GM23338 (cell line): ENCODE results near the gene TSPAN6. TPM values are rescaled to one million over a fixed set of nuclear protein-coding genes. Genes with fewer than 3 reads are reported as not detected.

Experiments used
- ATAC-seq: fragments of 200-7000 bp; cut with Tn5 transposase; 3 replicates; pipeline ENCODE4 v1.9.1; 2020
- DNase-seq: peaks from one replicate; pipeline ENCODE4 v3.0.0-alpha.2; 2015; ENCODE audit warnings: low spot score
- H2AFZ ChIP-seq: fragments of 200-600 bp; sonication (generic); 2 replicates; pipeline ENCODE4 v1.8.0; 2016; ENCODE audit warnings: antibody characterized with exemption, mild to moderate bottlenecking, moderate library complexity
- H3F3A ChIP-seq: fragments of 200-600 bp; sonication (generic); replicated peaks from 2 replicates; pipeline ENCODE4 v1.8.0; 2017; ENCODE audit warnings: antibody characterized with exemption, mixed run types, low read depth
- H3K27ac ChIP-seq: fragments of 200-600 bp; sonication (generic); 2 replicates; pipeline ENCODE4 v1.6.1; 2016; ENCODE audit warnings: low read depth
- H3K27me3 ChIP-seq: fragments of 200-600 bp; sonication (generic); 2 replicates; pipeline ENCODE4 v1.8.0; 2016; ENCODE audit warnings: mild to moderate bottlenecking, mixed run types, moderate library complexity; ENCODE audit not compliant: insufficient read depth
- H3K36me3 ChIP-seq: fragments of 200-600 bp; sonication (generic); 2 replicates; pipeline ENCODE4 v1.8.0; 2016; ENCODE audit warnings: mild to moderate bottlenecking; ENCODE audit not compliant: insufficient read depth
- H3K4me1 ChIP-seq: fragments of 200-600 bp; sonication (generic); 2 replicates; pipeline ENCODE4 v1.8.0; 2016; ENCODE audit warnings: mild to moderate bottlenecking, moderate library complexity; ENCODE audit not compliant: insufficient read depth
- H3K4me2 ChIP-seq: fragments of 200-600 bp; sonication (generic); 2 replicates; pipeline ENCODE4 v1.7.1; 2017; ENCODE audit warnings: mixed run types
- H3K4me3 ChIP-seq: fragments of 200-600 bp; sonication (generic); 2 replicates; pipeline ENCODE4 v1.6.1; 2016; ENCODE audit warnings: mixed run types
- H3K79me2 ChIP-seq: fragments of 200-600 bp; sonication (generic); replicated peaks from 2 replicates; pipeline ENCODE4 v1.8.0; 2017; ENCODE audit warnings: mild to moderate bottlenecking; ENCODE audit not compliant: insufficient read depth
- H3K9me2 ChIP-seq: fragments of 200-600 bp; sonication (generic); 2 replicates; pipeline ENCODE4 v1.8.0; 2017; ENCODE audit not compliant: insufficient read depth
- H4K20me1 ChIP-seq: fragments of 200-600 bp; sonication (generic); replicated peaks from 2 replicates; pipeline ENCODE4 v1.8.0; 2017; ENCODE audit warnings: mild to moderate bottlenecking; ENCODE audit not compliant: insufficient read depth
- H3K27ac Mint-ChIP-seq: 2 replicates; pipeline ENCODE4 v1.8.0; 2020; ENCODE audit warnings: inconsistent platforms, mild to moderate bottlenecking, moderate library complexity, mixed read lengths
- H3K27me3 Mint-ChIP-seq: 3 replicates; pipeline ENCODE4 v1.8.0; 2022; ENCODE audit warnings: low read depth, mild to moderate bottlenecking, moderate library complexity, mixed read lengths, inconsistent platforms; ENCODE audit not compliant: insufficient read depth, poor library complexity
- H3K36me3 Mint-ChIP-seq: 3 replicates; pipeline ENCODE4 v1.8.0; 2021; ENCODE audit warnings: low read depth, mild to moderate bottlenecking, inconsistent platforms, moderate library complexity, mixed read lengths
- H3K4me1 Mint-ChIP-seq: 3 replicates; pipeline ENCODE4 v1.8.0; 2020; ENCODE audit warnings: mild to moderate bottlenecking, inconsistent platforms, mixed read lengths
- H3K4me3 Mint-ChIP-seq: 3 replicates; pipeline ENCODE4 v1.8.0; 2021; ENCODE audit warnings: moderate library complexity, mild to moderate bottlenecking, inconsistent platforms, mixed read lengths
- H3K9me3 Mint-ChIP-seq: 3 replicates; pipeline ENCODE4 v1.8.0; 2020; ENCODE audit warnings: moderate library complexity, mild to moderate bottlenecking, inconsistent platforms, mixed read lengths
- EZH2 ChIP-seq: fragments of 200-600 bp; sonication (generic); IDR thresholded peaks from one replicate; pipeline ENCODE4 v1.8.0; 2017; ENCODE audit warnings: antibody characterized with exemption, mild to moderate bottlenecking, low read depth; ENCODE audit not compliant: unreplicated experiment
- EZH2phosphoT487 ChIP-seq: fragments of 200-600 bp; sonication (generic); IDR thresholded peaks from one replicate; pipeline ENCODE4 v1.8.1; 2018; ENCODE audit warnings: antibody characterized with exemption; ENCODE audit not compliant: unreplicated experiment
- JUNB ChIP-seq: IDR thresholded peaks from one replicate; pipeline ENCODE4 v1.6.1; 2016; ENCODE audit warnings: antibody characterized with exemption; ENCODE audit not compliant: unreplicated experiment
- polyA plus RNA-seq: library from polyadenylated mRNA; unstranded; fragments of >200 nt; fragmentation: Nextera tagmentation; extraction: Ambion mirVana; gene quantifications from 2 replicates; pipeline ENCODE4 v1.2.1, GENCODE V29; 2016
- total RNA-seq: library from RNA; depleted of rRNA; stranded (reverse); fragments of >200 nt; shearing (Covaris generic); gene quantifications from 2 replicates; pipeline ENCODE4 v1.2.3, GENCODE V29; 2014
- TF ChIP-seq, protein P1 (sequence below): IDR thresholded peaks from one replicate; pipeline ENCODE4 v1.6.1; 2018; ENCODE audit warnings: antibody characterized with exemption; ENCODE audit not compliant: unreplicated experiment
- TF ChIP-seq, protein P2 (sequence below): IDR thresholded peaks from 2 replicates; pipeline ENCODE4 v1.6.1; 2016; ENCODE audit warnings: antibody characterized with exemption
- TF ChIP-seq, protein P3 (sequence below): fragments of 250-450 bp; sonication (Bioruptor Pico); IDR thresholded peaks from 2 replicates; pipeline ENCODE4 v1.5.0; 2020; ENCODE audit warnings: mild to moderate bottlenecking, moderate library complexity

TSPAN6 gene
- total and polyA plus RNA-seq, 2 experiments from 2014 or later, result 55.6 to 75.3 TPM

DNA sequence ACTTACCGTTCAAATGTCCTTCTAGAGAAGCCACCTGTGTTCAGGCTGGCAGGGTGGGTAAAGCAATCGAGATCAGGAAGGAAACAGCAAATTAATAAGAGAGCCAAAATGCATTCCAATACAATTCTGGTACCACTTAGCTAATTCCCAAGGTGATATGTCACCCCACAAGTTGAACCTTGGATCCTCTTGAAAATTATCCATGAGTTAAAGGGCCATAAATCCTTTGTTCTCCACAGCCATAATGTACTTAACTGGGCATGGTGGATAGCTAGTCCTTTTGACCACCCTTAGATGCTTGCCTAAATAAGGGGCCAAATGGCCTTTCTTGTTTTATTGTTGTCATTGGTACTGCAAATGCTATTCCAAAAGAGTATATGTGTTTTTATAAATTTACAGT, 49.9 kb downstream of the TSPAN6 start:
- no peaks in the 10 kb centered on the region for H3K36me3 Mint-ChIP-seq

More for the DNA sequence above, 49.9 kb downstream of the TSPAN6 start:
- H4K20me1 ChIP-seq, result no peaks in the 10 kb centered on the region
- no peak overlapping the region for H2AFZ ChIP-seq
- no peaks in the 10 kb centered on the region for H3K9me2 ChIP-seq
- no peaks in the 10 kb centered on the region for H3K36me3 ChIP-seq
- no peaks in the 10 kb centered on the region for H3F3A ChIP-seq
- no peak overlapping the region for H3K4me2 ChIP-seq
- TF ChIP-seq, protein P1, sequence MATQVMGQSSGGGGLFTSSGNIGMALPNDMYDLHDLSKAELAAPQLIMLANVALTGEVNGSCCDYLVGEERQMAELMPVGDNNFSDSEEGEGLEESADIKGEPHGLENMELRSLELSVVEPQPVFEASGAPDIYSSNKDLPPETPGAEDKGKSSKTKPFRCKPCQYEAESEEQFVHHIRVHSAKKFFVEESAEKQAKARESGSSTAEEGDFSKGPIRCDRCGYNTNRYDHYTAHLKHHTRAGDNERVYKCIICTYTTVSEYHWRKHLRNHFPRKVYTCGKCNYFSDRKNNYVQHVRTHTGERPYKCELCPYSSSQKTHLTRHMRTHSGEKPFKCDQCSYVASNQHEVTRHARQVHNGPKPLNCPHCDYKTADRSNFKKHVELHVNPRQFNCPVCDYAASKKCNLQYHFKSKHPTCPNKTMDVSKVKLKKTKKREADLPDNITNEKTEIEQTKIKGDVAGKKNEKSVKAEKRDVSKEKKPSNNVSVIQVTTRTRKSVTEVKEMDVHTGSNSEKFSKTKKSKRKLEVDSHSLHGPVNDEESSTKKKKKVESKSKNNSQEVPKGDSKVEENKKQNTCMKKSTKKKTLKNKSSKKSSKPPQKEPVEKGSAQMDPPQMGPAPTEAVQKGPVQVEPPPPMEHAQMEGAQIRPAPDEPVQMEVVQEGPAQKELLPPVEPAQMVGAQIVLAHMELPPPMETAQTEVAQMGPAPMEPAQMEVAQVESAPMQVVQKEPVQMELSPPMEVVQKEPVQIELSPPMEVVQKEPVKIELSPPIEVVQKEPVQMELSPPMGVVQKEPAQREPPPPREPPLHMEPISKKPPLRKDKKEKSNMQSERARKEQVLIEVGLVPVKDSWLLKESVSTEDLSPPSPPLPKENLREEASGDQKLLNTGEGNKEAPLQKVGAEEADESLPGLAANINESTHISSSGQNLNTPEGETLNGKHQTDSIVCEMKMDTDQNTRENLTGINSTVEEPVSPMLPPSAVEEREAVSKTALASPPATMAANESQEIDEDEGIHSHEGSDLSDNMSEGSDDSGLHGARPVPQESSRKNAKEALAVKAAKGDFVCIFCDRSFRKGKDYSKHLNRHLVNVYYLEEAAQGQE, result no peak
- no peak for TF ChIP-seq EZH2
- no peak for TF ChIP-seq EZH2phosphoT487
- TF ChIP-seq, protein P2, sequence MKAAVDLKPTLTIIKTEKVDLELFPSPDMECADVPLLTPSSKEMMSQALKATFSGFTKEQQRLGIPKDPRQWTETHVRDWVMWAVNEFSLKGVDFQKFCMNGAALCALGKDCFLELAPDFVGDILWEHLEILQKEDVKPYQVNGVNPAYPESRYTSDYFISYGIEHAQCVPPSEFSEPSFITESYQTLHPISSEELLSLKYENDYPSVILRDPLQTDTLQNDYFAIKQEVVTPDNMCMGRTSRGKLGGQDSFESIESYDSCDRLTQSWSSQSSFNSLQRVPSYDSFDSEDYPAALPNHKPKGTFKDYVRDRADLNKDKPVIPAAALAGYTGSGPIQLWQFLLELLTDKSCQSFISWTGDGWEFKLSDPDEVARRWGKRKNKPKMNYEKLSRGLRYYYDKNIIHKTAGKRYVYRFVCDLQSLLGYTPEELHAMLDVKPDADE, result no peak
- TF ChIP-seq JUNB, result no peak
- TF ChIP-seq, protein P3, sequence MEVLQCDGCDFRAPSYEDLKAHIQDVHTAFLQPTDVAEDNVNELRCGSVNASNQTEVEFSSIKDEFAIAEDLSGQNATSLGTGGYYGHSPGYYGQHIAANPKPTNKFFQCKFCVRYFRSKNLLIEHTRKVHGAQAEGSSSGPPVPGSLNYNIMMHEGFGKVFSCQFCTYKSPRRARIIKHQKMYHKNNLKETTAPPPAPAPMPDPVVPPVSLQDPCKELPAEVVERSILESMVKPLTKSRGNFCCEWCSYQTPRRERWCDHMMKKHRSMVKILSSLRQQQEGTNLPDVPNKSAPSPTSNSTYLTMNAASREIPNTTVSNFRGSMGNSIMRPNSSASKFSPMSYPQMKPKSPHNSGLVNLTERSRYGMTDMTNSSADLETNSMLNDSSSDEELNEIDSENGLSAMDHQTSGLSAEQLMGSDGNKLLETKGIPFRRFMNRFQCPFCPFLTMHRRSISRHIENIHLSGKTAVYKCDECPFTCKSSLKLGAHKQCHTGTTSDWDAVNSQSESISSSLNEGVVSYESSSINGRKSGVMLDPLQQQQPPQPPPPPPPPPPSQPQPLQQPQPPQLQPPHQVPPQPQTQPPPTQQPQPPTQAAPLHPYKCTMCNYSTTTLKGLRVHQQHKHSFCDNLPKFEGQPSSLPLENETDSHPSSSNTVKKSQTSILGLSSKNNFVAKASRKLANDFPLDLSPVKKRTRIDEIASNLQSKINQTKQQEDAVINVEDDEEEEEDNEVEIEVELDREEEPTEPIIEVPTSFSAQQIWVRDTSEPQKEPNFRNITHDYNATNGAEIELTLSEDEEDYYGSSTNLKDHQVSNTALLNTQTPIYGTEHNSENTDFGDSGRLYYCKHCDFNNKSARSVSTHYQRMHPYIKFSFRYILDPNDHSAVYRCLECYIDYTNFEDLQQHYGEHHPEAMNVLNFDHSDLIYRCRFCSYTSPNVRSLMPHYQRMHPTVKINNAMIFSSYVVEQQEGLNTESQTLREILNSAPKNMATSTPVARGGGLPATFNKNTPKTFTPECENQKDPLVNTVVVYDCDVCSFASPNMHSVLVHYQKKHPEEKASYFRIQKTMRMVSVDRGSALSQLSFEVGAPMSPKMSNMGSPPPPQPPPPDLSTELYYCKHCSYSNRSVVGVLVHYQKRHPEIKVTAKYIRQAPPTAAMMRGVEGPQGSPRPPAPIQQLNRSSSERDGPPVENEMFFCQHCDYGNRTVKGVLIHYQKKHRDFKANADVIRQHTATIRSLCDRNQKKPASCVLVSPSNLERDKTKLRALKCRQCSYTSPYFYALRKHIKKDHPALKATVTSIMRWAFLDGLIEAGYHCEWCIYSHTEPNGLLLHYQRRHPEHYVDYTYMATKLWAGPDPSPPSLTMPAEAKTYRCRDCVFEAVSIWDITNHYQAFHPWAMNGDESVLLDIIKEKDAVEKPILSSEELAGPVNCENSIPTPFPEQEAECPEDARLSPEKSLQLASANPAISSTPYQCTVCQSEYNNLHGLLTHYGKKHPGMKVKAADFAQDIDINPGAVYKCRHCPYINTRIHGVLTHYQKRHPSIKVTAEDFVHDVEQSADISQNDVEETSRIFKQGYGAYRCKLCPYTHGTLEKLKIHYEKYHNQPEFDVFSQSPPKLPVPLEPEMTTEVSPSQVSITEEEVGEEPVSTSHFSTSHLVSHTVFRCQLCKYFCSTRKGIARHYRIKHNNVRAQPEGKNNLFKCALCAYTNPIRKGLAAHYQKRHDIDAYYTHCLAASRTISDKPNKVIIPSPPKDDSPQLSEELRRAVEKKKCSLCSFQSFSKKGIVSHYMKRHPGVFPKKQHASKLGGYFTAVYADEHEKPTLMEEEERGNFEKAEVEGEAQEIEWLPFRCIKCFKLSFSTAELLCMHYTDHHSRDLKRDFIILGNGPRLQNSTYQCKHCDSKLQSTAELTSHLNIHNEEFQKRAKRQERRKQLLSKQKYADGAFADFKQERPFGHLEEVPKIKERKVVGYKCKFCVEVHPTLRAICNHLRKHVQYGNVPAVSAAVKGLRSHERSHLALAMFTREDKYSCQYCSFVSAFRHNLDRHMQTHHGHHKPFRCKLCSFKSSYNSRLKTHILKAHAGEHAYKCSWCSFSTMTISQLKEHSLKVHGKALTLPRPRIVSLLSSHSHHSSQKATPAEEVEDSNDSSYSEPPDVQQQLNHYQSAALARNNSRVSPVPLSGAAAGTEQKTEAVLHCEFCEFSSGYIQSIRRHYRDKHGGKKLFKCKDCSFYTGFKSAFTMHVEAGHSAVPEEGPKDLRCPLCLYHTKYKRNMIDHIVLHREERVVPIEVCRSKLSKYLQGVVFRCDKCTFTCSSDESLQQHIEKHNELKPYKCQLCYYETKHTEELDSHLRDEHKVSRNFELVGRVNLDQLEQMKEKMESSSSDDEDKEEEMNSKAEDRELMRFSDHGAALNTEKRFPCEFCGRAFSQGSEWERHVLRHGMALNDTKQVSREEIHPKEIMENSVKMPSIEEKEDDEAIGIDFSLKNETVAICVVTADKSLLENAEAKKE (CRISPR knock-in tag), result no peak
- peaks cover 2% of the 10 kb centered on the region; the same call in 1 of the 2 replicates for H3K4me1 ChIP-seq
- H3K79me2 ChIP-seq, result no peaks in the 10 kb centered on the region
- no peak for ATAC-seq
- Mint-ChIP-seq H3K4me1 (no peaks in the 10 kb centered on the region), H3K27ac (no peak overlapping the region), H3K4me3 (no peak overlapping the region), H3K27me3 (no peaks in the 10 kb centered on the region), H3K9me3 (no peaks in the 10 kb centered on the region)
- no peak for DNase-seq
- H3K27ac ChIP-seq, result no peak overlapping the region
- H3K4me3 ChIP-seq, result no peak overlapping the region
- no peaks in the 10 kb centered on the region for H3K27me3 ChIP-seq
